Vagina (tissue), 2 donors: ENCODE data around the gene KRTAP10-6.

Experiments
- CTCF ChIP-seq, 3 experiments: fragments of 450-650 bp in 2 of 3; fragments of 200-600 bp in 1 of 3; sonication (generic) in 1 of 3; IDR thresholded peaks; one replicate each; pipeline ENCODE4 v1.5.1; 2017 to 2019; ENCODE audit warnings: antibody characterized with exemption in 3 of 3, mild to moderate bottlenecking in 2 of 3, moderate library complexity in 2 of 3
- POLR2AphosphoS5 ChIP-seq, 2 donors: sonication (generic); formaldehyde crosslinking; IDR thresholded peaks; one replicate each; pipeline ENCODE4 v1.9.0; 2017; ENCODE audit warnings: antibody characterized with exemption in 2 of 2, mild to moderate bottlenecking in 2 of 2, low read depth in 1 of 2; ENCODE audit not compliant: insufficient read depth in 1 of 2

- TF ChIP-seq POLR2AphosphoS5 (IDR thresholded peaks at IDR 0.05; ENCODE audit: insufficient read depth in 1 of 2, low read depth in 1 of 2) = no peak
- TF ChIP-seq CTCF (IDR thresholded peaks at IDR 0.05) = no peak
Observed at GRCh38 chr21:44596068-44596725, 3.9 kb upstream of the KRTAP10-6 start.
